SK-N-SH (cell line): ENCODE data around the gene SMO. TPM values are rescaled to one million over a fixed set of nuclear protein-coding genes. Genes with fewer than 3 reads are reported as not detected.

Experiments used
- CTCF ChIA-PET: fragments of 300-600, 350-600 bp; formaldehyde crosslinking; extraction: SDS; loops from one replicate; lab custom pipeline; 2021; lab: Yijun Ruan, JAX
- POLR2A ChIA-PET: fragments of 350-600 bp; sonication (Branson Sonifier 250); formaldehyde crosslinking; extraction: SDS; loops from one replicate; lab custom pipeline; 2020; ENCODE audit warnings: antibody characterized with exemption, inconsistent platforms; lab: Yijun Ruan, JAX
- DNase-seq: peaks from one replicate; pipeline ENCODE4 v3.0.0; 2012
- H2AFZ ChIP-seq: fragments of 200-600 bp; sonication (generic); 2 replicates; pipeline ENCODE4 v1.8.1; 2016; ENCODE audit warnings: antibody characterized with exemption, mild to moderate bottlenecking, low read depth
- H3F3A ChIP-seq: fragments of 200-600 bp; sonication (generic); replicated peaks from 2 replicates; pipeline ENCODE3; 2016; ENCODE audit warnings: antibody characterized with exemption, mild to moderate bottlenecking; ENCODE audit not compliant: insufficient read depth
- H3K27ac ChIP-seq, 2 experiments: fragments of 200-500 bp in 1 of 2; fragments of 200-600 bp in 1 of 2; sonication (Bioruptor generic) in 1 of 2; sonication (generic), shearing (Covaris generic) in 1 of 2; 2 replicates each; pipeline versions ENCODE4 v1.5.1 to v1.6.1; 2014 to 2016; ENCODE audit warnings: low read depth in 2 of 2, inconsistent platforms in 1 of 2, low read length in 1 of 2, mild to moderate bottlenecking in 1 of 2, mixed read lengths in 1 of 2
- H3K27me3 ChIP-seq: fragments of 200-600 bp; sonication (generic), shearing (Covaris generic); 2 replicates; pipeline ENCODE4 v1.6.1; 2016; ENCODE audit warnings: mixed run types; ENCODE audit not compliant: insufficient read depth
- H3K36me3 ChIP-seq, 2 experiments: fragments of 200-500 bp in 1 of 2; fragments of 200-600 bp in 1 of 2; sonication (Bioruptor generic) in 1 of 2; sonication (generic) in 1 of 2; replicated peaks in 1 of 2; 2 replicates each; pipeline versions ENCODE3 to v1.5.1; 2014 to 2016; ENCODE audit warnings: low read length in 1 of 2, mild to moderate bottlenecking in 1 of 2; ENCODE audit not compliant: insufficient read depth in 2 of 2, control insufficient read depth in 1 of 2
- H3K4me1 ChIP-seq, 2 experiments: fragments of 200-500 bp in 1 of 2; fragments of 200-600 bp in 1 of 2; sonication (Bioruptor generic) in 1 of 2; sonication (generic), shearing (Covaris generic) in 1 of 2; 2 replicates each; pipeline versions ENCODE4 v1.5.1 to v1.6.1; 2014 to 2016; ENCODE audit warnings: low read depth in 1 of 2, low read length in 1 of 2, mixed run types in 1 of 2; ENCODE audit not compliant: insufficient read depth in 2 of 2, control insufficient read depth in 1 of 2
- H3K4me2 ChIP-seq: fragments of 200-600 bp; sonication (generic), shearing (Covaris generic); 2 replicates; pipeline ENCODE4 v1.6.1; 2017; ENCODE audit warnings: mixed run types
- H3K4me3 ChIP-seq, 2 experiments: fragments of 200-500 bp in 1 of 2; fragments of 200-600 bp in 1 of 2; sonication (Bioruptor generic) in 1 of 2; sonication (generic), shearing (Covaris generic) in 1 of 2; 2 replicates each; pipeline versions ENCODE4 v1.5.1 to v1.8.1; 2014 to 2016; ENCODE audit warnings: low read depth in 2 of 2, inconsistent platforms in 1 of 2, low read length in 1 of 2, mild to moderate bottlenecking in 1 of 2, mixed read lengths in 1 of 2, moderate library complexity in 1 of 2
- H3K79me2 ChIP-seq: fragments of 200-600 bp; sonication (generic); 2 replicates; pipeline ENCODE4 v1.8.1; 2017; ENCODE audit warnings: mild to moderate bottlenecking; ENCODE audit not compliant: insufficient read depth
- H3K9ac ChIP-seq: fragments of 200-600 bp; sonication (generic); 2 replicates; pipeline ENCODE4 v1.6.1; 2017; ENCODE audit warnings: mixed run types
- H3K9me2 ChIP-seq: fragments of 200-600 bp; sonication (generic); 2 replicates; pipeline ENCODE4 v1.6.1; 2017; ENCODE audit warnings: mixed run types
- H3K9me3 ChIP-seq: fragments of 200-600 bp; sonication (generic); 2 replicates; pipeline ENCODE4 v1.6.1; 2017; ENCODE audit warnings: mixed run types, mild to moderate bottlenecking, moderate library complexity
- H4K20me1 ChIP-seq: fragments of 200-600 bp; sonication (generic); 2 replicates; pipeline ENCODE4 v1.6.1; 2017; ENCODE audit warnings: mild to moderate bottlenecking, mixed run types; ENCODE audit not compliant: insufficient read depth
- EZH2phosphoT487 ChIP-seq: fragments of 200-600 bp; sonication (generic); IDR thresholded peaks from 2 replicates; pipeline ENCODE4 v1.6.1; 2017; ENCODE audit warnings: low read depth, mixed run types, mild to moderate bottlenecking, antibody characterized with exemption, moderate library complexity, borderline replicate concordance
- FOSL2 ChIP-seq: IDR thresholded peaks from 2 replicates; pipeline ENCODE4 v1.4.0; 2012; ENCODE audit warnings: low read depth, mild to moderate bottlenecking, moderate library complexity, borderline replicate concordance
- FOXJ3 ChIP-seq: sonication (generic); formaldehyde crosslinking; IDR thresholded peaks from 2 replicates; pipeline ENCODE4 v1.5.1; 2020; ENCODE audit warnings: mild to moderate bottlenecking, missing genetic modification reagents
- FOXM1 ChIP-seq: IDR thresholded peaks from 2 replicates; pipeline ENCODE4 v1.4.0; 2012; ENCODE audit warnings: low read depth, mild to moderate bottlenecking
- JUND ChIP-seq: IDR thresholded peaks from 2 replicates; pipeline ENCODE4 v1.4.0; 2012
- NFIC ChIP-seq: IDR thresholded peaks from 2 replicates; pipeline ENCODE4 v1.4.0; 2012; ENCODE audit warnings: borderline replicate concordance
- NRF1 ChIP-seq: IDR thresholded peaks from 2 replicates; pipeline ENCODE4 v1.6.1; 2012; ENCODE audit warnings: low read depth, mild to moderate bottlenecking, low read length
- POLR2AphosphoS5 ChIP-seq: IDR thresholded peaks from 2 replicates; pipeline ENCODE4 v1.6.1; 2012; ENCODE audit warnings: low read depth, low read length
- RAD21 ChIP-seq: IDR thresholded peaks from 2 replicates; pipeline ENCODE4 v1.6.1; 2012; ENCODE audit warnings: mild to moderate bottlenecking, low read length
- RCOR1 ChIP-seq: fragments of 150-350 bp; IDR thresholded peaks from 2 replicates; pipeline ENCODE4 v1.6.1; 2017; ENCODE audit warnings: antibody characterized with exemption, low read length
- RXRA ChIP-seq: IDR thresholded peaks from 2 replicates; pipeline ENCODE4 v1.4.0; 2012; ENCODE audit warnings: low read depth, mild to moderate bottlenecking, borderline replicate concordance
- SMC3 ChIP-seq: IDR thresholded peaks from 2 replicates; pipeline ENCODE4 v1.6.1; 2012; ENCODE audit warnings: low read depth, low read length, improper control_type of control experiment
- TAF1 ChIP-seq: IDR thresholded peaks from 2 replicates; pipeline ENCODE4 v1.6.1; 2012; ENCODE audit warnings: low read depth, mild to moderate bottlenecking, low read length, moderate library complexity, borderline replicate concordance
- TEAD4 ChIP-seq: IDR thresholded peaks from 2 replicates; pipeline ENCODE4 v1.4.0; 2012; ENCODE audit warnings: mild to moderate bottlenecking, borderline replicate concordance; ENCODE audit not compliant: insufficient read depth
- WGBS: methylation state at CpG from one replicate; pipeline ENCODE4 v1.1.6; 2017; ENCODE audit warnings: low lambda C conversion rate; 5-methylcytosine and 5-hydroxymethylcytosine counted together
- polyA plus RNA-seq, 3 experiments: library from polyadenylated mRNA; depleted of rRNA; stranded (reverse); fragments of >200 nt; gene quantifications; 2 replicates each; pipeline ENCODE4 v1.2.3, GENCODE V29; 2012
- TF ChIP-seq, protein P1 (sequence below): IDR thresholded peaks from 2 replicates; pipeline ENCODE4 v1.4.0; 2012; ENCODE audit warnings: low read depth, borderline replicate concordance
- TF ChIP-seq, protein P2 (sequence below): fragments of 150-350 bp; IDR thresholded peaks from 2 replicates; pipeline ENCODE4 v1.6.1; 2016; ENCODE audit warnings: mild to moderate bottlenecking, low read depth, low read length

The SMO gene
- polyA plus RNA-seq, 1 of the 3 experiments (the other 2 are of a cell fraction) = 37.0 TPM

GRCh38 chr7:129167817-129168216, 20.6 kb upstream of the SMO start (continued):
- TF ChIP-seq RCOR1 = no peak
- TF ChIP-seq FOSL2 = no peak

DNA sequence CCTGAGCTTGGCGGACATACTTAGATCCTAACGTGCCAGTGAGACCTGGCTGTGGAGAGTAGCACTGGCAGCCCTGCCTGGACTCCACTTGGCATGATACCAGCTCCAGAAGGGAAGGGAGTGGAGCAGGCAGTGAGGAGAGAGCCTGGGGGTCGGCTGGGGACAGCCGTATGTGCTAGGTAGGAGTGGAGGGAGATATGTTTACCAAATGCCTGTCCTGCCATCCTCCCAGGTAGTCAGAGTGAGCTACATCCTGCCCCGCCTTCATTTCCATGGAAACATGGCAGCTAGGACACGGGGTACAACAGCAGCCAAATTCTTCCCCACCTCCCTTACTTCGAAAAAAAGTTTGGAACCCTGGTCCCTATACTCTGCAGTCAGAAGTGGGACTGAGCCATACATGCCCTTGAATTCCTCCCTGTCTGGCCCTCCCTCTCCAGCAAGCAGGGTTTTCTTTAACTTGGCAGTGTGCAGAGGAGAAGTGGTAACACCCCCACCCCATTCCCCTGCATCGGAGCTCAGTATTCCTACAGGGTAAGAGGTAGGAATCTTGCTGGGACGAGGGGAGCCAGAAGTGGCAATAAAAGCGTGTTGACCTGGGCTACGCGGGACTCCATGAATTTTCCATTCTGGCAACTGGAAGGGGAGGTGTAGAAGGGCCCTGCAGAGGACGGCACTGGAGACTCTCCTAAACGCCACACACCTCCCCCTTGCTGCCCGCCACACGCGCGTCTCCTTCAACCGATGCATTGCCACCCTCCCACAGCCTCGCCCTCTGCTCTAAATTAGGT, 20.0 kb upstream of the SMO start:
- 88% methylated on average over 20 of the region's 20 CpGs for WGBS
- Histone ChIP-seq H3K4me3 (no peak overlapping the region), H3K79me2 (no peaks in the 10 kb centered on the region), H3K4me1 (no peaks in the 10 kb centered on the region), H3K9ac (no peak overlapping the region), H3K9me3 (no peaks in the 10 kb centered on the region), H3F3A (no peaks in the 10 kb centered on the region), H3K9me2 (no peaks in the 10 kb centered on the region), H2AFZ (no peak overlapping the region), H3K27ac (no peak overlapping the region), H3K36me3 (no peaks in the 10 kb centered on the region), H3K4me2 (no peak overlapping the region), H4K20me1 (no peaks in the 10 kb centered on the region), H3K27me3 (no peaks in the 10 kb centered on the region)
- TF ChIP-seq RCOR1 = no peak
- TF ChIP-seq EZH2phosphoT487 = no peak
- TF ChIP-seq, protein P1, sequence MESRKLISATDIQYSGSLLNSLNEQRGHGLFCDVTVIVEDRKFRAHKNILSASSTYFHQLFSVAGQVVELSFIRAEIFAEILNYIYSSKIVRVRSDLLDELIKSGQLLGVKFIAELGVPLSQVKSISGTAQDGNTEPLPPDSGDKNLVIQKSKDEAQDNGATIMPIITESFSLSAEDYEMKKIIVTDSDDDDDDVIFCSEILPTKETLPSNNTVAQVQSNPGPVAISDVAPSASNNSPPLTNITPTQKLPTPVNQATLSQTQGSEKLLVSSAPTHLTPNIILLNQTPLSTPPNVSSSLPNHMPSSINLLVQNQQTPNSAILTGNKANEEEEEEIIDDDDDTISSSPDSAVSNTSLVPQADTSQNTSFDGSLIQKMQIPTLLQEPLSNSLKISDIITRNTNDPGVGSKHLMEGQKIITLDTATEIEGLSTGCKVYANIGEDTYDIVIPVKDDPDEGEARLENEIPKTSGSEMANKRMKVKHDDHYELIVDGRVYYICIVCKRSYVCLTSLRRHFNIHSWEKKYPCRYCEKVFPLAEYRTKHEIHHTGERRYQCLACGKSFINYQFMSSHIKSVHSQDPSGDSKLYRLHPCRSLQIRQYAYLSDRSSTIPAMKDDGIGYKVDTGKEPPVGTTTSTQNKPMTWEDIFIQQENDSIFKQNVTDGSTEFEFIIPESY = no peak
- no peak for TF ChIP-seq SMC3
- TF ChIP-seq FOSL2 = no peak
- no peak for TF ChIP-seq TEAD4
- TF ChIP-seq NRF1 = no peak
- no peak for TF ChIP-seq JUND
- no peak for TF ChIP-seq FOXM1
- TF ChIP-seq RAD21 = no peak
- TF ChIP-seq FOXJ3 (CRISPR knock-in tag) = no peak
- TF ChIP-seq NFIC = no peak
- no peak for TF ChIP-seq TAF1
- TF ChIP-seq POLR2AphosphoS5 = no peak
- no peak for TF ChIP-seq RXRA
- TF ChIP-seq, protein P2, sequence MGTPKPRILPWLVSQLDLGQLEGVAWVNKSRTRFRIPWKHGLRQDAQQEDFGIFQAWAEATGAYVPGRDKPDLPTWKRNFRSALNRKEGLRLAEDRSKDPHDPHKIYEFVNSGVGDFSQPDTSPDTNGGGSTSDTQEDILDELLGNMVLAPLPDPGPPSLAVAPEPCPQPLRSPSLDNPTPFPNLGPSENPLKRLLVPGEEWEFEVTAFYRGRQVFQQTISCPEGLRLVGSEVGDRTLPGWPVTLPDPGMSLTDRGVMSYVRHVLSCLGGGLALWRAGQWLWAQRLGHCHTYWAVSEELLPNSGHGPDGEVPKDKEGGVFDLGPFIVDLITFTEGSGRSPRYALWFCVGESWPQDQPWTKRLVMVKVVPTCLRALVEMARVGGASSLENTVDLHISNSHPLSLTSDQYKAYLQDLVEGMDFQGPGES = no peak
- ChIA-PET POLR2A (no interaction called here), CTCF (interaction anchor here (0.7 to 15.6 kb wide), 6 partner anchors 16 to 130 kb away, joined by 3 to 385 read pairs (median 6); no protein-coding TSS in a partner anchor)
- no peak for DNase-seq
